SK-N-SH (cell line): Measurements from ENCODE around the gene D2HGDH. TPM values are rescaled to one million over a fixed set of nuclear protein-coding genes. Genes with fewer than 3 reads are reported as not detected.

ENCODE experiments used
- CTCF ChIA-PET: fragments of 300-600, 350-600 bp; formaldehyde crosslinking; extraction: SDS; loops from one replicate; lab custom pipeline; 2021; lab: Yijun Ruan, JAX
- POLR2A ChIA-PET: fragments of 350-600 bp; sonication (Branson Sonifier 250); formaldehyde crosslinking; extraction: SDS; loops from one replicate; lab custom pipeline; 2020; ENCODE audit warnings: antibody characterized with exemption, inconsistent platforms; lab: Yijun Ruan, JAX
- DNase-seq: peaks from one replicate; pipeline ENCODE4 v3.0.0; 2012
- H2AFZ ChIP-seq: fragments of 200-600 bp; sonication (generic); 2 replicates; pipeline ENCODE4 v1.8.1; 2016; ENCODE audit warnings: antibody characterized with exemption, mild to moderate bottlenecking, low read depth
- H3F3A ChIP-seq: fragments of 200-600 bp; sonication (generic); replicated peaks from 2 replicates; pipeline ENCODE3; 2016; ENCODE audit warnings: antibody characterized with exemption, mild to moderate bottlenecking; ENCODE audit not compliant: insufficient read depth
- H3K27ac ChIP-seq, 2 experiments: fragments of 200-500 bp in 1 of 2; fragments of 200-600 bp in 1 of 2; sonication (Bioruptor generic) in 1 of 2; sonication (generic), shearing (Covaris generic) in 1 of 2; 2 replicates each; pipeline versions ENCODE4 v1.5.1 to v1.6.1; 2014 to 2016; ENCODE audit warnings: low read depth in 2 of 2, inconsistent platforms in 1 of 2, low read length in 1 of 2, mild to moderate bottlenecking in 1 of 2, mixed read lengths in 1 of 2
- H3K27me3 ChIP-seq: fragments of 200-600 bp; sonication (generic), shearing (Covaris generic); 2 replicates; pipeline ENCODE4 v1.6.1; 2016; ENCODE audit warnings: mixed run types; ENCODE audit not compliant: insufficient read depth
- H3K36me3 ChIP-seq, 2 experiments: fragments of 200-500 bp in 1 of 2; fragments of 200-600 bp in 1 of 2; sonication (Bioruptor generic) in 1 of 2; sonication (generic) in 1 of 2; replicated peaks in 1 of 2; 2 replicates each; pipeline versions ENCODE3 to v1.5.1; 2014 to 2016; ENCODE audit warnings: low read length in 1 of 2, mild to moderate bottlenecking in 1 of 2; ENCODE audit not compliant: insufficient read depth in 2 of 2, control insufficient read depth in 1 of 2
- H3K4me1 ChIP-seq, 2 experiments: fragments of 200-500 bp in 1 of 2; fragments of 200-600 bp in 1 of 2; sonication (Bioruptor generic) in 1 of 2; sonication (generic), shearing (Covaris generic) in 1 of 2; 2 replicates each; pipeline versions ENCODE4 v1.5.1 to v1.6.1; 2014 to 2016; ENCODE audit warnings: low read depth in 1 of 2, low read length in 1 of 2, mixed run types in 1 of 2; ENCODE audit not compliant: insufficient read depth in 2 of 2, control insufficient read depth in 1 of 2
- H3K4me2 ChIP-seq: fragments of 200-600 bp; sonication (generic), shearing (Covaris generic); 2 replicates; pipeline ENCODE4 v1.6.1; 2017; ENCODE audit warnings: mixed run types
- H3K4me3 ChIP-seq, 2 experiments: fragments of 200-500 bp in 1 of 2; fragments of 200-600 bp in 1 of 2; sonication (Bioruptor generic) in 1 of 2; sonication (generic), shearing (Covaris generic) in 1 of 2; 2 replicates each; pipeline versions ENCODE4 v1.5.1 to v1.8.1; 2014 to 2016; ENCODE audit warnings: low read depth in 2 of 2, inconsistent platforms in 1 of 2, low read length in 1 of 2, mild to moderate bottlenecking in 1 of 2, mixed read lengths in 1 of 2, moderate library complexity in 1 of 2
- H3K79me2 ChIP-seq: fragments of 200-600 bp; sonication (generic); 2 replicates; pipeline ENCODE4 v1.8.1; 2017; ENCODE audit warnings: mild to moderate bottlenecking; ENCODE audit not compliant: insufficient read depth
- H3K9ac ChIP-seq: fragments of 200-600 bp; sonication (generic); 2 replicates; pipeline ENCODE4 v1.6.1; 2017; ENCODE audit warnings: mixed run types
- H3K9me2 ChIP-seq: fragments of 200-600 bp; sonication (generic); 2 replicates; pipeline ENCODE4 v1.6.1; 2017; ENCODE audit warnings: mixed run types
- H3K9me3 ChIP-seq: fragments of 200-600 bp; sonication (generic); 2 replicates; pipeline ENCODE4 v1.6.1; 2017; ENCODE audit warnings: mixed run types, mild to moderate bottlenecking, moderate library complexity
- H4K20me1 ChIP-seq: fragments of 200-600 bp; sonication (generic); 2 replicates; pipeline ENCODE4 v1.6.1; 2017; ENCODE audit warnings: mild to moderate bottlenecking, mixed run types; ENCODE audit not compliant: insufficient read depth
- CHD2 ChIP-seq: fragments of 150-350 bp; IDR thresholded peaks from 2 replicates; pipeline ENCODE4 v1.6.1; 2018; ENCODE audit warnings: low read length; ENCODE audit not compliant: partially characterized antibody
- ELF1 ChIP-seq: IDR thresholded peaks from 2 replicates; pipeline ENCODE4 v1.4.0; 2012
- FOSL2 ChIP-seq: IDR thresholded peaks from 2 replicates; pipeline ENCODE4 v1.4.0; 2012; ENCODE audit warnings: low read depth, mild to moderate bottlenecking, moderate library complexity, borderline replicate concordance
- FOXJ3 ChIP-seq: sonication (generic); formaldehyde crosslinking; IDR thresholded peaks from 2 replicates; pipeline ENCODE4 v1.5.1; 2020; ENCODE audit warnings: mild to moderate bottlenecking, missing genetic modification reagents
- FOXM1 ChIP-seq: IDR thresholded peaks from 2 replicates; pipeline ENCODE4 v1.4.0; 2012; ENCODE audit warnings: low read depth, mild to moderate bottlenecking
- GATA2 ChIP-seq: sonication (generic); formaldehyde crosslinking; IDR thresholded peaks from 2 replicates; pipeline ENCODE4 v1.5.0; 2020; ENCODE audit warnings: mild to moderate bottlenecking, missing genetic modification reagents
- IRF3 ChIP-seq: fragments of 150-350 bp; IDR thresholded peaks from 2 replicates; pipeline ENCODE4 v1.6.1; 2016; ENCODE audit warnings: mild to moderate bottlenecking, low read depth, low read length
- MXI1 ChIP-seq: IDR thresholded peaks from 2 replicates; pipeline ENCODE4 v1.6.1; 2012; ENCODE audit warnings: mild to moderate bottlenecking, low read depth, low read length, improper control_type of control experiment
- NFIC ChIP-seq: IDR thresholded peaks from 2 replicates; pipeline ENCODE4 v1.4.0; 2012; ENCODE audit warnings: borderline replicate concordance
- RCOR1 ChIP-seq: fragments of 150-350 bp; IDR thresholded peaks from 2 replicates; pipeline ENCODE4 v1.6.1; 2017; ENCODE audit warnings: antibody characterized with exemption, low read length
- REST ChIP-seq: IDR thresholded peaks from 2 replicates; pipeline ENCODE4 v1.6.1; 2012; ENCODE audit warnings: mild to moderate bottlenecking, low read depth, low read length, moderate library complexity
- RFX5 ChIP-seq: IDR thresholded peaks from 2 replicates; pipeline ENCODE4 v1.6.1; 2012; ENCODE audit warnings: mild to moderate bottlenecking, improper control_type of control experiment, low read length
- TAF1 ChIP-seq: IDR thresholded peaks from 2 replicates; pipeline ENCODE4 v1.6.1; 2012; ENCODE audit warnings: low read depth, mild to moderate bottlenecking, low read length, moderate library complexity, borderline replicate concordance
- USF1 ChIP-seq: IDR thresholded peaks from 2 replicates; pipeline ENCODE4 v1.4.0; 2012; ENCODE audit warnings: low read depth, borderline replicate concordance
- WGBS: methylation state at CpG from one replicate; pipeline ENCODE4 v1.1.6; 2017; ENCODE audit warnings: low lambda C conversion rate; 5-methylcytosine and 5-hydroxymethylcytosine counted together
- polyA plus RNA-seq, 3 experiments: library from polyadenylated mRNA; depleted of rRNA; stranded (reverse); fragments of >200 nt; gene quantifications; 2 replicates each; pipeline ENCODE4 v1.2.3, GENCODE V29; 2012

Gene D2HGDH
- polyA plus RNA-seq, 1 of the 3 experiments (the other 2 are of a cell fraction): 36.3 TPM

GRCh38 chr2:241752689-241753276 is 18.4 kb downstream of the D2HGDH start:
- H3K27ac ChIP-seq: no peak overlapping the region
- H3F3A ChIP-seq: no peaks in the 10 kb centered on the region
- no peaks in the 10 kb centered on the region for H3K79me2 ChIP-seq
- DNase-seq: no peak
- H3K4me3 ChIP-seq: no peak overlapping the region
- H3K9me2 ChIP-seq: no peaks in the 10 kb centered on the region
- peaks cover 4 to 32% of the 10 kb centered on the region in 2 experiments for H3K36me3 ChIP-seq
- no peak overlapping the region for H2AFZ ChIP-seq
- no peaks in the 10 kb centered on the region for H3K27me3 ChIP-seq
- H3K9me3 ChIP-seq: no peaks in the 10 kb centered on the region
- TF ChIP-seq NFIC: no peak
- no peak for TF ChIP-seq GATA2 (CRISPR knock-in tag)
- TF ChIP-seq RFX5: no peak
- TF ChIP-seq TAF1: no peak
- TF ChIP-seq RCOR1: no peak
- TF ChIP-seq MXI1: no peak
- no peak for TF ChIP-seq IRF3
- TF ChIP-seq ELF1: no peak
- TF ChIP-seq FOSL2: no peak
- no peak for TF ChIP-seq FOXM1
- ChIA-PET CTCF (no interaction called here), POLR2A (no interaction called here)
- no peak overlapping the region for H3K4me2 ChIP-seq
- no peaks in the 10 kb centered on the region for H4K20me1 ChIP-seq
- H3K9ac ChIP-seq: no peak overlapping the region
- no peaks in the 10 kb centered on the region for H3K4me1 ChIP-seq
- 95% methylated on average over 19 of the region's 21 CpGs for WGBS

- Histone ChIP-seq H3K79me2 (no peaks in the 10 kb centered on the region), H3K4me2 (no peak overlapping the region), H4K20me1 (no peaks in the 10 kb centered on the region), H3K9me2 (no peaks in the 10 kb centered on the region), H3K36me3 (peaks cover 4 to 32% of the 10 kb centered on the region in 2 experiments), H3K4me1 (no peaks in the 10 kb centered on the region), H3K9me3 (no peaks in the 10 kb centered on the region), H3K9ac (no peak overlapping the region), H3K4me3 (no peak overlapping the region), H3K27ac (no peak overlapping the region), H2AFZ (no peak overlapping the region), H3K27me3 (no peaks in the 10 kb centered on the region), H3F3A (peaks cover 4% of the 10 kb centered on the region)
- WGBS: 100% methylated on average over 5 of the region's 17 CpGs
- CTCF ChIA-PET: no interaction called here
- POLR2A ChIA-PET: no interaction called here
- no peak for TF ChIP-seq USF1
- no peak for TF ChIP-seq CHD2
- no peak for TF ChIP-seq FOSL2
- no peak for TF ChIP-seq REST
- no peak for TF ChIP-seq FOXJ3
- DNase-seq: no peak
These were observed 19.1 kb downstream of the D2HGDH start for GRCh38 chr2:241753493-241753892.
